Esophagus squamous epithelium (tissue), 5 donors: ENCODE data around the gene NPHP1. TPM values are rescaled to one million over a fixed set of nuclear protein-coding genes. Genes with fewer than 3 reads are reported as not detected.
A peak's percentile ranks its signal among the peaks of the same experiment; 100 is the strongest.
"Not testable (repeated sequence)": the region's sequence is repeated elsewhere in the genome, so short reads cannot be mapped to it uniquely, and the experiment has no call there.

ENCODE experiments used
- DNase-seq: peaks from one replicate; lab custom pipeline; 2025; lab: John Stamatoyannopoulos, UW
- H3K27ac ChIP-seq, 4 donors: fragments of 200-600 bp; sonication (generic); one replicate each; pipeline ENCODE4 v1.5.1; 2016 to 2019; ENCODE audit warnings: mild to moderate bottlenecking in 1 of 4
- H3K27me3 ChIP-seq, 4 donors: fragments of 200-600 bp; sonication (generic); 1 replicate in 3 of 4; 2 replicates in 1 of 4; pipeline versions ENCODE4 v1.5.1 to v1.6.0; 2017 to 2021; ENCODE audit warnings: antibody characterized with exemption in 1 of 4
- H3K36me3 ChIP-seq, 3 donors: fragments of 200-600 bp; sonication (generic); one replicate each; pipeline ENCODE4 v1.5.1; 2016 to 2019
- H3K4me1 ChIP-seq, 3 donors: fragments of 200-600 bp; sonication (generic); one replicate each; pipeline ENCODE4 v1.5.1; 2017 to 2019
- H3K4me3 ChIP-seq, 4 donors: fragments of 200-600 bp; sonication (generic); 1 replicate in 3 of 4; 2 replicates in 1 of 4; pipeline ENCODE4 v1.5.1; 2016 to 2019; ENCODE audit warnings: mild to moderate bottlenecking in 2 of 4, moderate library complexity in 1 of 4
- H3K9me3 ChIP-seq, 3 donors: fragments of 200-600 bp; sonication (generic); one replicate each; pipeline ENCODE4 v1.5.1; 2016 to 2019
- CTCF ChIP-seq, 6 experiments: fragments of 450-650 bp in 4 of 6; fragments of 200-600 bp in 2 of 6; sonication (generic) in 2 of 6; IDR thresholded peaks; one replicate each; pipeline ENCODE4 v1.5.1; 2016 to 2019; ENCODE audit warnings: antibody characterized with exemption in 6 of 6, mild to moderate bottlenecking in 4 of 6, moderate library complexity in 4 of 6
- POLR2A ChIP-seq, 4 donors: fragments of 450-650 bp; IDR thresholded peaks; one replicate each; pipeline ENCODE4 v1.6.1; 2017; ENCODE audit warnings: antibody characterized with exemption in 4 of 4, mild to moderate bottlenecking in 4 of 4, moderate library complexity in 3 of 4
- WGBS, 2 donors: methylation state at CpG; one replicate each; pipeline ENCODE4 v1.1.5; 2018; 5-methylcytosine and 5-hydroxymethylcytosine counted together
- intact Hi-C: fragments of 100-400 bp; cut with DNase I; formaldehyde crosslinking; loops from one replicate; pipeline ENCODE4 v1.15.0; 2022
- total RNA-seq, 4 donors: library from RNA; depleted of rRNA; stranded (reverse); fragments of >200 nt; gene quantifications; one replicate each; pipeline ENCODE4 v1.1.0, GENCODE V29; 2016
- donor health status: DM: yes; HTN: yes; CAD: no.

The NPHP1 gene
- total RNA-seq, 4 donors from 2014 or later, result 0.57 to 3.8 (median 1.5) TPM

DNA sequence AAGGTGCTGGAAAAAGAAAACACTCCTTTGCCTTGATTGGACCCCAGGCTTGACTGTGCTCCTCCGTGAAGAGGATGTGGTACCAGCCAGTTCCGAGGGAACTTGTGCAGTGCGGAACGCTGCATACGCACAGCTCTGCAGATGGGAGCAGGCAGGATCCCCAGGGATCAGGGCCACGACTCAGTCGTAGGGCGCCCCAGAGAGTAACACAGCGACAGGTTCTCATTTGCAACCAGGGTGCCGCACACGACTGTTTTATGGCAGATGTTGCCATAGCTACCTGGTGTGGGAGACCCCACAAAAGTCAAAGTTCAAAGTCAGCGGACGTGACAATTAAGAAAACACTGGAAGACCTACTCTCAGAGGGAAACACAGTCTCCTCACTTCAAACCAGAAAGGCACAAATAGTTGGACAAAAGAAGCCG lies 90.0 kb downstream of the NPHP1 start:
- peaks cover 0 to 39% (median 0%) of the 10 kb centered on the region in 4 donors for H3K27me3 ChIP-seq
- H3K27ac ChIP-seq, result peak overlapping the region; percentile 90 to 97 (median 94)
- H3K4me3 ChIP-seq, result peak overlapping the region; percentile 71 to 83 (median 74)
- no peak for DNase-seq
- intact Hi-C loops, result no loop called here
- H3K9me3 ChIP-seq, result no peaks in the 10 kb centered on the region
- H3K36me3 ChIP-seq, result no peaks in the 10 kb centered on the region
- peaks cover 15 to 52% (median 22%) of the 10 kb centered on the region in 3 donors for H3K4me1 ChIP-seq
- TF ChIP-seq CTCF (IDR thresholded peaks at IDR 0.05), result no peak
- no peak for TF ChIP-seq POLR2A (IDR thresholded peaks at IDR 0.05)
- 49 to 61% methylated on average over 13 to 14 of the region's 14 CpGs for WGBS, 2 donors

DNA sequence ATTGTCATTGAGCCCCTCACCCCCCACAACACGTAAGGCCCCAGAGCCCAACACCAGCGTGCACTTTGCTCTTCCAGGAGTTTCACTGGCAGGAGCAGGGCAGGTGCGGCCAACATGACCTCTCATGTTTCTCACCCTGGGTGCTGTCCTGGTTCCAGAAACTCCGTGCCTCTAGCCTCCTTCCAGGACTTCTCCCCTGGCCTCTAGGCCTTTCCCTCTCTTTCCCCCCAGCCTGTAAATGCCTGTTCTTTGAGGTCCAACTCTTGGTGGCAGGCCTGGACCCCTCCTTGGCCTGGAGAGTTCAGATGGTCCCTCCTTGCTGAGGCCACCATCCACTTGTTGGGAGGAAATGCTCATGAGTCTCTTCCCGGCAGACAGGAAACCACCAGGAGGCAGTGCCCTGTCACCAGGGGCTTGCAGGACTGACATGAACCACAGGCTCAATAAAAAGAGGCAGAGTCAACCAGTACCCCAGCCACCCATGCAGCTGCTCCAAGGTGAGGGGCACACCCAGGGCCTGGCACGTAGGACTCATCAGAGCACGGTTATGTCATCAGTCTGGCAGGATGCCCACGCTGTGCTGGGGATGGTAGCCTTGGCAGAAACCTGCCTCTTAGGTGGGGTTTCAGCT lies 90.7 kb downstream of the NPHP1 start:
- Histone ChIP-seq H3K27ac (peak overlapping the region; percentile 90 to 97 (median 94)), H3K9me3 (no peaks in the 10 kb centered on the region), H3K4me3 (peak overlapping the region; percentile 71 to 83 (median 74)), H3K36me3 (no peaks in the 10 kb centered on the region), H3K27me3 (peaks cover 0 to 34% (median 0%) of the 10 kb centered on the region in 4 donors), H3K4me1 (peaks cover 15 to 51% (median 22%) of the 10 kb centered on the region in 3 donors)
- WGBS, 2 donors, result 40% methylated on average over 7 to 8 of the region's 8 CpGs
- intact Hi-C loops, result no loop called here
- no peak for DNase-seq
- peak in 1 of 4 donors; percentile 21 for TF ChIP-seq POLR2A (IDR thresholded peaks at IDR 0.05)
- TF ChIP-seq CTCF (IDR thresholded peaks at IDR 0.05), result peak in 4 of 6 experiments; percentile 6 to 50 (median 8)

DNA sequence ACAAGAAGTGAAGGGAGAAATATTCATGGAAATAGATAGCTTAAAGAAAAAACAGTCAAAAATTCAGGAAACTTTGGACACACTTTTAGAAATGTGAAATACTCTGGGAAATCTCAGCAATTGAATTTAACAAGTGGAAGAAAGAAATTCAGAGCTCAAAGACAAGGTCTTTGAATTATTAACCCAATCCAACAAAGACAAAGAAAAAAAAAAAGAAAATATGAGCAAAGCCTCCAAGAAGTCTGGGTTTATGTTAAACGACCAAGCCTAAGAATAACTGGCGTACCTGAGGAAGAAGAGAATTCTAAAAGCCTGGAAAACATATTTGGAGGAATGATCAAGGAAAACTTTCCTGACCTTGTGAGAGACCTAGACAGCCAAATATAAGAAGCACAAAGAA lies 96.5 kb downstream of the NPHP1 start:
- DNase-seq, H3K27me3 ChIP-seq, H3K4me3 ChIP-seq, H3K9me3 ChIP-seq, H3K36me3 ChIP-seq, intact Hi-C loops: not testable (repeated sequence)
- WGBS, 2 donors, result 62 to 85% methylated on average over 2 of the region's 2 CpGs
- H3K4me1 ChIP-seq, result peaks cover 38 to 69% (median 40%) of the 10 kb centered on the region in 3 donors
- H3K27ac ChIP-seq, result peak overlapping the region in 3 of 4 donors; percentile 86 to 97 (median 95)

DNA sequence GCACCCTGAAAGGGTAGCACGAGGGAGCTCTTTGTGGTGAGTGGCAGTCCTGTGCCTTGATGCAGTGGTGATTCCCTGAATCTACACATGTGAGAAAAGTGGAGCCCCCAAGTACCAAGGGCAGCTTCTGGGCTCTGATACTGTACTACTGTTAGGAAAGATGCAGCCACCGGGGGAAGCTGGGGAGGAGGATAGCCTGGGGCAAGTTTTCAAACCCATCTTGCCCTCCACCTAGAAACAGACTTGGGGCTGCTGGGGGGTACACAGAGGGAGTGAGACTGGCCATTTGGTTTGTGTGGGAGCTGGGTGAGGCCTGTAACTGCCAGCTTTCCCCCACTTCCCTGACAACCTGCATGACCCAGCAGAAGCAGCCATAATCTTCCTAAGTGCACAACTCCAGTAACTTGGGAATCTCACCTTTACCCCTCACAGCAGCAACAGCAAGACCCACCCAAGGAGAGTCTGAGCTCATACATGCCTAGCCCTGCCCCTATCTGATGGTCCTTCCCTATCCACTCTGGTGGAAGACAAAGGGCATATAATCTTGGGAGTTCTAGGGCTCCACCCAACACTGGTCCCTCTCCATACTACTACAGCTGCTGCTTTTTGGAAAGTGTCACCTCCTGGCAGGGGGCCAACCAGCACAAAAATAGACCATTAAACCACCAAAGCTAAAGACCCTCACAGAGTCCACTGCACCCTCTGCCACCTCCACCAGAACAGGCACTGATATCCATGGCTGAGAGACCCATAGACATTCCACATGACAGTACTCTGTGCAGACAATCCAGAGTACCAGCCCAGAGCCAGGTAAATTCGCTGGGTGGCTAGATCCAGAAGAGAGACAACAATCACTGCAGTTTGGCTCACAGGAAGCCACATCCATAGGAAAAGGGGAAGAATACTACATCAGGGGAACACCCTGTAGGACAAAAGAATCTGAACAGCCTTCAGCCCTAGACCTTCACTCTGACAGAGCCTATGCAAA lies 97.4 kb downstream of the NPHP1 start:
- DNase-seq, result no peak
- Histone ChIP-seq H3K27ac (peak overlapping the region; percentile 86 to 97 (median 94)), H3K27me3 (no peaks in the 10 kb centered on the region), H3K4me3 (peak overlapping the region in 2 of 4 donors; percentile 0 to 5), H3K36me3 (peaks cover 0 to 5% (median 0%) of the 10 kb centered on the region in 3 donors), H3K4me1 (peaks cover 46 to 75% (median 48%) of the 10 kb centered on the region in 3 donors), H3K9me3 (no peaks in the 10 kb centered on the region)
- WGBS, 2 donors, result 58 to 67% methylated on average over 2 to 3 of the region's 3 CpGs
- intact Hi-C loops, result no loop called here
- TF ChIP-seq CTCF (IDR thresholded peaks at IDR 0.05), result no peak
- TF ChIP-seq POLR2A (IDR thresholded peaks at IDR 0.05), result no peak

GRCh38 chr2:110106642-110107041 lies 98.2 kb downstream of the NPHP1 start:
- Histone ChIP-seq H3K36me3 (peaks cover 0 to 5% (median 0%) of the 10 kb centered on the region in 3 donors), H3K27me3 (no peaks in the 10 kb centered on the region), H3K27ac (peak overlapping the region; percentile 86 to 97 (median 94)), H3K4me1 (peaks cover 54 to 78% (median 56%) of the 10 kb centered on the region in 3 donors), H3K4me3 (peak overlapping the region in 2 of 4 donors; percentile 0 to 5), H3K9me3 (no peaks in the 10 kb centered on the region)
- intact Hi-C loops, result no loop called here
- no peak for DNase-seq
- TF ChIP-seq CTCF (IDR thresholded peaks at IDR 0.05) (no peak), POLR2A (IDR thresholded peaks at IDR 0.05) (no peak)
- WGBS, 2 donors, result 31 to 43% methylated on average over 6 of the region's 6 CpGs
